Sigmoid colon (tissue), 7 donors: ENCODE data around the gene TMEM164. TPM values are rescaled to one million over a fixed set of nuclear protein-coding genes. Genes with fewer than 3 reads are reported as not detected.

ENCODE experiments used
- DNase-seq: peaks from one replicate; pipeline ENCODE4 v3.0.0-alpha.2; 2019
- H3K27ac ChIP-seq, 4 donors: fragments of 200-600 bp; sonication (generic); one replicate each; pipeline ENCODE4 v1.5.1; 2016 to 2019; ENCODE audit warnings: mild to moderate bottlenecking in 1 of 4
- H3K27me3 ChIP-seq, 3 donors: fragments of 200-600 bp; sonication (generic); one replicate each; pipeline ENCODE4 v1.5.1; 2019; ENCODE audit warnings: mild to moderate bottlenecking in 1 of 3
- H3K36me3 ChIP-seq, 4 donors: fragments of 200-600 bp; sonication (generic); one replicate each; pipeline ENCODE4 v1.5.1; 2016 to 2019
- H3K4me1 ChIP-seq, 4 donors: fragments of 200-600 bp; sonication (generic); one replicate each; pipeline ENCODE4 v1.5.1; 2017 to 2019
- H3K4me3 ChIP-seq, 4 donors: fragments of 200-600 bp; sonication (generic); one replicate each; pipeline ENCODE4 v1.5.1; 2017 to 2019; ENCODE audit warnings: mild to moderate bottlenecking in 2 of 4, moderate library complexity in 1 of 4
- H3K9me3 ChIP-seq, 4 donors: fragments of 200-600 bp in 3 of 4; sonication (generic) in 3 of 4; one replicate each; pipeline versions ENCODE4 v1.5.1 to v1.6.1; 2013 to 2019
- CTCF ChIP-seq, 4 experiments: fragments of 450-650 bp in 3 of 4; fragments of 200-600 bp in 1 of 4; IDR thresholded peaks; one replicate each; pipeline ENCODE4 v1.5.1; 2016 to 2019; ENCODE audit warnings: antibody characterized with exemption in 4 of 4, mild to moderate bottlenecking in 3 of 4, moderate library complexity in 2 of 4
- EP300 ChIP-seq, 4 donors: sonication (generic); formaldehyde crosslinking; IDR thresholded peaks; one replicate each; pipeline ENCODE4 v1.6.1; 2017; ENCODE audit warnings: antibody characterized with exemption in 4 of 4
- POLR2A ChIP-seq, 2 donors: fragments of 450-650 bp; IDR thresholded peaks; one replicate each; pipeline ENCODE4 v1.6.1; 2016; ENCODE audit warnings: antibody characterized with exemption in 2 of 2, mild to moderate bottlenecking in 2 of 2, moderate library complexity in 2 of 2
- POLR2AphosphoS5 ChIP-seq, 4 donors: sonication (generic); formaldehyde crosslinking; IDR thresholded peaks; one replicate each; pipeline ENCODE4 v1.6.1; 2017; ENCODE audit warnings: antibody characterized with exemption in 4 of 4
- WGBS, 2 donors: extraction: QIAGEN DNeasy Blood & Tissue Kit; methylation state at CpG; one replicate each; pipeline ENCODE4 v1.1.7; 2013; 5-methylcytosine and 5-hydroxymethylcytosine counted together
- intact Hi-C: fragments of 100-400 bp; cut with DNase I; formaldehyde crosslinking; loops from one replicate; pipeline ENCODE4 v1.15.1; 2023
- polyA plus RNA-seq, 3 donors: library from polyadenylated mRNA; stranded (reverse); fragments of 200-250 nt; gene quantifications; one replicate each; pipeline ENCODE4 v1.2.3, GENCODE V29; 2013
- total RNA-seq, 4 donors: library from RNA; depleted of rRNA; stranded (reverse); fragments of >200 nt; gene quantifications; one replicate each; pipeline ENCODE4 v1.1.0, GENCODE V29; 2016
- donor health status: healthy with polysubstance abuse.
- donor health status: Bipolar disorder and iron deficiency.
- donor health status: healthy.

Gene TMEM164
- total and polyA plus RNA-seq, 7 donors = 6.4 to 43.2 (median 12.7) TPM

GRCh38 chrX:110015032-110015431, 12.1 kb downstream of the TMEM164 start:
- Histone ChIP-seq H3K9me3 (no peaks in the 10 kb centered on the region), H3K27ac (no peak overlapping the region), H3K4me3 (no peak overlapping the region), H3K4me1 (no peaks in the 10 kb centered on the region), H3K27me3 (no peaks in the 10 kb centered on the region), H3K36me3 (no peaks in the 10 kb centered on the region)
- 69 to 76% methylated on average over 2 of the region's 2 CpGs for WGBS, 2 donors
- DNase-seq = no peak
- intact Hi-C loops = no loop called here
- no peak for TF ChIP-seq EP300 (IDR thresholded peaks at IDR 0.05)
- TF ChIP-seq CTCF (IDR thresholded peaks at IDR 0.05) = no peak
- no peak for TF ChIP-seq POLR2A (IDR thresholded peaks at IDR 0.05)
- no peak for TF ChIP-seq POLR2AphosphoS5 (IDR thresholded peaks at IDR 0.05)

GRCh38 chrX:110015915-110016314, 13.0 kb downstream of the TMEM164 start:
- no peak for TF ChIP-seq POLR2A (IDR thresholded peaks at IDR 0.05)
- no peak for TF ChIP-seq POLR2AphosphoS5 (IDR thresholded peaks at IDR 0.05)
- no peak for TF ChIP-seq CTCF (IDR thresholded peaks at IDR 0.05)
- TF ChIP-seq EP300 (IDR thresholded peaks at IDR 0.05) = no peak
- Histone ChIP-seq H3K27me3 (no peaks in the 10 kb centered on the region), H3K4me3 (no peak overlapping the region), H3K9me3 (no peaks in the 10 kb centered on the region), H3K36me3 (no peaks in the 10 kb centered on the region), H3K4me1 (peaks cover 0 to 3% (median under 1%) of the 10 kb centered on the region in 4 donors), H3K27ac (no peak overlapping the region)
- intact Hi-C loops = no loop called here
- WGBS, 2 donors = 91 to 97% methylated on average over 5 of the region's 5 CpGs
- no peak for DNase-seq

GRCh38 chrX:110020536-110020935, 17.6 kb downstream of the TMEM164 start:
- H3K36me3 ChIP-seq = no peaks in the 10 kb centered on the region
- 76 to 82% methylated on average over 1 of the region's 1 CpG for WGBS, 2 donors

GRCh38 chrX:110021258-110022022, 18.5 kb downstream of the TMEM164 start:
- TF ChIP-seq CTCF (IDR thresholded peaks at IDR 0.05) (no peak), EP300 (IDR thresholded peaks at IDR 0.05) (no peak), POLR2A (IDR thresholded peaks at IDR 0.05) (no peak), POLR2AphosphoS5 (IDR thresholded peaks at IDR 0.05) (no peak)
- H3K4me1 ChIP-seq = peaks cover 0 to 13% (median 11%) of the 10 kb centered on the region in 4 donors
- no peak for DNase-seq
- H3K36me3 ChIP-seq = no peaks in the 10 kb centered on the region
- WGBS, 2 donors = 73 to 79% methylated on average over 4 of the region's 4 CpGs
- intact Hi-C loops = no loop called here
- H3K27ac ChIP-seq = peak overlapping the region in 2 of 4 donors; percentile 23 to 39
- no peaks in the 10 kb centered on the region for H3K27me3 ChIP-seq
- no peaks in the 10 kb centered on the region for H3K9me3 ChIP-seq
- no peak overlapping the region for H3K4me3 ChIP-seq

More at GRCh38 chrX:110020536-110020935, 17.6 kb downstream of the TMEM164 start:
- intact Hi-C loops = no loop called here
- no peaks in the 10 kb centered on the region for H3K9me3 ChIP-seq
- H3K4me1 ChIP-seq = peaks cover 0 to 13% (median 11%) of the 10 kb centered on the region in 4 donors
- TF ChIP-seq POLR2A (IDR thresholded peaks at IDR 0.05) = no peak
- TF ChIP-seq POLR2AphosphoS5 (IDR thresholded peaks at IDR 0.05) = no peak
- no peak for TF ChIP-seq EP300 (IDR thresholded peaks at IDR 0.05)
- TF ChIP-seq CTCF (IDR thresholded peaks at IDR 0.05) = no peak
- H3K4me3 ChIP-seq = no peak overlapping the region
- H3K27me3 ChIP-seq = no peaks in the 10 kb centered on the region
- no peak overlapping the region for H3K27ac ChIP-seq
- no peak for DNase-seq
